Transverse colon (tissue), 3 donors: ENCODE measurements around the gene F11R.

Experiments
- CTCF ChIP-seq, 5 experiments: fragments of 200-600 bp in 3 of 5; fragments of 450-650 bp in 2 of 5; sonication (generic) in 3 of 5; IDR thresholded peaks; 1 replicate in 2 of 5; 2 replicates in 3 of 5; pipeline ENCODE4 v1.5.1; 2016 to 2017; ENCODE audit warnings: antibody characterized with exemption in 5 of 5, inconsistent platforms in 3 of 5, mild to moderate bottlenecking in 2 of 5, moderate library complexity in 1 of 5
- EP300 ChIP-seq: sonication (generic); formaldehyde crosslinking; IDR thresholded peaks from one replicate; pipeline ENCODE4 v1.6.1; 2017; ENCODE audit warnings: antibody characterized with exemption, low read depth
- POLR2A ChIP-seq: fragments of 450-650 bp; IDR thresholded peaks from one replicate; pipeline ENCODE4 v1.6.1; 2016; ENCODE audit warnings: antibody characterized with exemption, mild to moderate bottlenecking, moderate library complexity

GRCh38 chr1:161039546-161039945 is 18.6 kb upstream of the F11R start:
- TF ChIP-seq POLR2A (no peak), CTCF (IDR thresholded peaks at IDR 0.05) (no peak), EP300 (no peak)
